H1 (cell line): ENCODE data around the gene IARS2.

Source experiments
- CTCF ChIP-seq, 3 experiments: IDR thresholded peaks; 1 replicate in 2 of 3; 2 replicates in 1 of 3; pipeline versions ENCODE4 v1.5.1 to v1.6.1; 2011; ENCODE audit warnings: low read length in 3 of 3, mild to moderate bottlenecking in 3 of 3, inconsistent platforms in 2 of 3, low read depth in 1 of 3, moderate library complexity in 1 of 3; ENCODE audit not compliant: insufficient read depth in 1 of 3; ENCODE audit errors: control extremely low read depth in 1 of 3
- EP300 ChIP-seq, 2 experiments: IDR thresholded peaks; 1 replicate in 1 of 2; 2 replicates in 1 of 2; pipeline ENCODE4 v1.6.1; 2011 to 2012; ENCODE audit warnings: low read depth in 2 of 2, low read length in 2 of 2, mild to moderate bottlenecking in 2 of 2, borderline replicate concordance in 1 of 2, inconsistent platforms in 1 of 2, moderate library complexity in 1 of 2
- POLR2AphosphoS5 ChIP-seq: IDR thresholded peaks from 2 replicates; pipeline ENCODE4 v1.6.1; 2011; ENCODE audit warnings: low read depth, low read length

- TF ChIP-seq POLR2AphosphoS5 (no peak), CTCF (IDR thresholded peaks at IDR 0.05; ENCODE audit: control extremely low read depth in 1 of 3, insufficient read depth in 1 of 3, low read depth in 1 of 3, low read length in 3 of 3) (no peak), EP300 (IDR thresholded peaks at IDR 0.05; ENCODE audit: borderline replicate concordance in 1 of 2, low read depth in 2 of 2, low read length in 2 of 2) (no peak)
These were observed 30.6 kb downstream of the IARS2 start for GRCh38 chr1:220124542-220124941.
